Bone marrow (tissue), 2 donors: ENCODE results near the gene WFDC11.

Experiments
- DNase-seq, 2 donors: peaks; one replicate each; lab custom pipeline; 2025; lab: John Stamatoyannopoulos, UW

Gene WFDC11

GRCh38 chr20:45626540-45626939 lies 43.5 kb downstream of the WFDC11 start:
- no peak for DNase-seq

DNA sequence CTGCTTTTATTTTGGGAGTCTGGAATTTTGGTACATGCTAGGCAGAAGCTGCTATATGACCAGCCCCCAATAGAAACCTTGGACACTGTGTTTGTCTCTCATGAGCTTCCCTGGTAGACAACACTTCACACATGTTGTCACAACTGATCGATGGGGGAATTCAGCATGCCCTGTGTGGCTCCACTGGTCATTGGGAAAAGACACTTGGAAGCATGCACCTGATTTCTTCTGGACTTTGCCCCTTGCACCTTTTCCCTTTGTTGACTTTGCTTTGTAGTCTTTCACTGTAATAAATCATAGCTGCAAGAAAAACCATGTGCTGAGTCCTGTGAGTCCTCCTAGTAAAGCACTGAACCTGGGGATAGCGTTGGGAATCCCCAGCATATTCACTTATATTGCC lies 48.4 kb downstream of the WFDC11 start:
- DNase-seq: no peak

DNA sequence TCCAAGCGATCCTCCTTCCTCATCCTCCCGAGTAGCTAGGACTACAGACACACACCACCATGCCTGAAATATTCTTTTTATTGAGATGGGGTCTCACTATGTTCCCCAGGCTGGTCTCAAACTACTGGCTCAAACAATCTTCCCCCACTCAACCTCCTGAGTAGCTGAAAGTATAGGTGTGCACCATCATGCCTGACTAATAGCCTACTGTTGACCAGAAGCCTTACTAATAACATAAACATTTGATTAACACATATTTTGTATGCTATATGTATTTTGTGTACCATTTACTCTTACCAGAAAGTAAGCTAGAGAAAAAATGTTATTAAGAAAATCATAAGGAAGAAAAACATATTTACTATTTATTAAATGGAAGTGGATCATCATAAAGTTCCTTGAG lies 52.4 kb downstream of the WFDC11 start:
- no peak for DNase-seq

- no peak for DNase-seq
These were observed 57.7 kb downstream of the WFDC11 start for GRCh38 chr20:45612314-45612713.

- DNase-seq: no peak
These were observed 59.0 kb downstream of the WFDC11 start for GRCh38 chr20:45611054-45611453.

- no peak for DNase-seq
These were observed 62.2 kb downstream of the WFDC11 start for GRCh38 chr20:45607810-45608209.
